GM06990 (cell line): Measurements from ENCODE around the gene ANKMY1.

Source experiments
- DNase-seq: peaks from one replicate; pipeline ENCODE4 v3.0.0-alpha.2; 2011; ENCODE audit not compliant: insufficient read length; ENCODE audit errors: extremely low read depth
- H3K27me3 ChIP-seq: replicated peaks from 2 replicates; pipeline ENCODE4 v1.6.0; 2011; ENCODE audit warnings: low read length; ENCODE audit not compliant: control insufficient read depth, insufficient read depth
- H3K36me3 ChIP-seq: 2 replicates; pipeline ENCODE4 v1.5.1; 2011; ENCODE audit warnings: low read length; ENCODE audit not compliant: control insufficient read depth, insufficient read depth
- H3K4me3 ChIP-seq: replicated peaks from 2 replicates; pipeline ENCODE4 v1.5.1; 2011; ENCODE audit warnings: low read depth, mild to moderate bottlenecking, control low read depth, low read length
- TF ChIP-seq, protein P1 (sequence below): IDR thresholded peaks from 2 replicates; pipeline ENCODE4 v1.5.1; 2011; ENCODE audit warnings: low read length, control low read depth, mild to moderate bottlenecking, inconsistent platforms; ENCODE audit not compliant: insufficient read depth, poor library complexity, severe bottlenecking

The ANKMY1 gene

DNA sequence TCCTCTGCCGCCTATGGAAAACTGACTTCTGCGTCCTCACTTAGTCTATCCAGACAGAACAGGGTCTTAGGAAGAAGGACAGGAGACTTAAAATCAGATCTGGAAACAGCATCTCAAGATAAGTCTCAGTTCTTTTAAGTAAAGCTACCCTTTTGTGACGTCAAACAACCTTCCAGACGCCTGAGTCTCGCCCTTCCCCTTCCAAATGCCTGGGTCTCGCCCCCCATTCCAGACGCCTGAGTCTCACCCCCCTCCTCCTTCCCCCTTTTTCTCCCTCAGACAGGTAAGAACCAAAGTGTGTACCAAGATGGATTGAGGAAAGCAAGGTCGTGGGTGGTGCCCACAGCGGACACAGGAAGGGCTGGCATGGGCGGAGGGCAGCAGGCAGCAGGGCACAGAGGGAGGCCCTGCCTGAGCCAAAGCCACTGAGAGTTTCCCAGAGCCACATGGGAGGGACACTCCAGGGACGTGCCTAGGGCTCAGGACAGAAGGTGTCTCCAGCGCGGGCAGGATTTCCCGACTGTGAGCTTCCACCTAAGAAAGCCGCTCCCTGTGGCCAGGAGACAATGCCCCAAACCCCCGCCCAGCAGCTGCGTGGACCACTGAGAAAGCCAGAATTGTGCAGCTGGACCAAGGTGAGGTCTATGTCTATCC is 51.3 kb downstream of the ANKMY1 start:
- TF ChIP-seq, protein P1, sequence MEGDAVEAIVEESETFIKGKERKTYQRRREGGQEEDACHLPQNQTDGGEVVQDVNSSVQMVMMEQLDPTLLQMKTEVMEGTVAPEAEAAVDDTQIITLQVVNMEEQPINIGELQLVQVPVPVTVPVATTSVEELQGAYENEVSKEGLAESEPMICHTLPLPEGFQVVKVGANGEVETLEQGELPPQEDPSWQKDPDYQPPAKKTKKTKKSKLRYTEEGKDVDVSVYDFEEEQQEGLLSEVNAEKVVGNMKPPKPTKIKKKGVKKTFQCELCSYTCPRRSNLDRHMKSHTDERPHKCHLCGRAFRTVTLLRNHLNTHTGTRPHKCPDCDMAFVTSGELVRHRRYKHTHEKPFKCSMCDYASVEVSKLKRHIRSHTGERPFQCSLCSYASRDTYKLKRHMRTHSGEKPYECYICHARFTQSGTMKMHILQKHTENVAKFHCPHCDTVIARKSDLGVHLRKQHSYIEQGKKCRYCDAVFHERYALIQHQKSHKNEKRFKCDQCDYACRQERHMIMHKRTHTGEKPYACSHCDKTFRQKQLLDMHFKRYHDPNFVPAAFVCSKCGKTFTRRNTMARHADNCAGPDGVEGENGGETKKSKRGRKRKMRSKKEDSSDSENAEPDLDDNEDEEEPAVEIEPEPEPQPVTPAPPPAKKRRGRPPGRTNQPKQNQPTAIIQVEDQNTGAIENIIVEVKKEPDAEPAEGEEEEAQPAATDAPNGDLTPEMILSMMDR, result no peak
- DNase-seq, result no peak
- peaks cover 5% of the 10 kb centered on the region for H3K36me3 ChIP-seq
- no peak overlapping the region for H3K4me3 ChIP-seq
- H3K27me3 ChIP-seq, result no peaks in the 10 kb centered on the region

DNA sequence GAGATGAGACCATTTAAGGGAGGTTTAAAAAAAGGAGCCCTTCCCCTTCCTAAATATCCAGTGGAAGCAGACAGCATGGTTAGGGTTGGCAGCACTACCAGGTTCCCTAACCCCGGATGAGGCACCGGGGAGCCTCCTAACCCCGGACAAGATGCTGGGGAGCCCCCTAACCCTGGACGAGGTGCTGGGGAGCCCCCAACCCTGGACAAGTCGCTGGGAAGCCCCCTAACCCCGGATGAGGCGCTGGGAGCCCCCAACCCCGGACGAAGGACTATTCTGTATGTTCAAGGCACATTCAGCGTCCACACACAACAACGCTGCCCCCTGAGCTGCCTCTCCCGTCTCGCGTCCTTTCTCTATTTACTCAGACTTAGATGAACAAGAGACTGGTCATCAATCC is 51.9 kb downstream of the ANKMY1 start:
- H3K4me3 ChIP-seq, result no peak overlapping the region
- H3K27me3 ChIP-seq, result no peaks in the 10 kb centered on the region
- TF ChIP-seq, protein P1, result no peak
- no peak for DNase-seq
- H3K36me3 ChIP-seq, result peaks cover 7% of the 10 kb centered on the region

DNA sequence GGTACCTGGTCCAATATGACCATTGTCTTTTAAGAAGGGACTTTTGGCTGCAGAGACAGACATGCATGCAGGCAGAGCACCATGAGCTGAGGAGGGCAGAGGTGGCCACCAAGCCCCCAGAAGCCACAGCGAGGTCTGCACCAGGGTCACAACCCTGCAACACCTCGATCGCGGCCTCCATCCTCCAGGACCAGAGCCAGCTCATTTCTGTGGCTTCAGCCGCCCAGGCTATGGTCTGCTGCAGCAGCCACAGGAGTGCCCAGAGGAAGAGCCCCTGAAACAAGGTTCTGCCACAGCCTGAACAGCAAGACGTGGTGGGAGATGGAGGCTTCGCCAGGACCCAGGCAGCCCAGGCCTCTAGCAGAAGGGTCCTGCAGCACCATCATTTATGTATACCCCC is 53.9 kb downstream of the ANKMY1 start:
- H3K4me3 ChIP-seq, result no peak overlapping the region
- no peaks in the 10 kb centered on the region for H3K27me3 ChIP-seq
- TF ChIP-seq, protein P1, result no peak
- peaks cover 12% of the 10 kb centered on the region for H3K36me3 ChIP-seq
- no peak for DNase-seq

DNA sequence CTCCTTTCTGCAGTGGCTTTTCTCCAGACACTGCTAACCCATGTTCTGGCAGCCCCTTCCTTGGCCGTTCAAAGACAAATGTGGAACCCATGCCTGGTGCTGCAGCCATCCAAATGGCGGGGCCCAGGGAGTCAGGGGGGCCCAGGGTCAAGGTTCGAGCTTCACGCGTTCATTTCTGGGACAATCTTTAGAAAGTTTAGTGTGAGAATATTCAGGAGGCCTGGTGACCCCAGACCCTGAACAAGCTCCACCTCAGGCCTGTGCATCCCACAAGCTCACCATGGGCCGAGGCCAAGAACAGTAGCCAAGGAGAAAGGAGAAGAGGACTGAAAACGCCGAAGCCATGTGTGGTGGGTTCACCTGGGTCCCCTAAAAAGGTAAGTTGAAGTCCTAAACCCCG is 54.4 kb downstream of the ANKMY1 start:
- TF ChIP-seq, protein P1, result no peak
- no peak for DNase-seq
- peaks cover 14% of the 10 kb centered on the region for H3K36me3 ChIP-seq
- no peaks in the 10 kb centered on the region for H3K27me3 ChIP-seq
- H3K4me3 ChIP-seq, result no peak overlapping the region

DNA sequence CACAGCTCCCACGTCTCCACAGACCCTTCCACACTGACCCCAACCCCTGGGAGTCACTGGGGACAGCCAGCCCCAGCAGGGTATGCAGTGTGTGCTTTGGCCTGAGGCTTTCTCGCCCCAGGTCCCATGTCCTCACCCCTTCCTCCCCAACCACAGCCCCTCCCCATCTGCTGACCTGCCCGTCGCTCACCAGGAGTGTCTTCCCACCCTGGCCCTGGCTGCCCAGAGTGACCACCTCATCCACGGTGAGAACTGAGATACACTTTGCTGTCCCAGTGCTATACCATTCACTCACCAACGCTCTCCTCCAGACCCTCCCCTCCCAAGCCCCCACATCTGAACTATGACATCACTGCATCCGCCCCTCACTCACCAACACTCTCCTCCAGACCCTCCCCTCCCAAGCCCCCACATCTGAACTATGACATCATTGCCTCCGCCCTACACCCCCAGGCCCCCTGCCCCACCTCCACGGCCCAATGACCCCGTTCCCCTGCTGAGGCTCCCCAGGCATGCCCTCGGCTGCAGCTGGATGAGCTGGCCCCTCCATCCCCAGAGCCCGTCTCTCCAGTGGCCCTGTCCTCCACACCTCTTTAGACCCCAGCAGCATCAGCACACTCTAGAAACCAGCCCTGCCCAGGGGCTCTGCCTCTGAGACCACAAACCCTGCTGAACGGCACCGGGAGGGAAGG is 55.2 kb downstream of the ANKMY1 start:
- Histone ChIP-seq H3K36me3 (peaks cover 14% of the 10 kb centered on the region), H3K27me3 (no peaks in the 10 kb centered on the region), H3K4me3 (no peak overlapping the region)
- DNase-seq, result no peak
- TF ChIP-seq, protein P1, result no peak
